Superior temporal gyrus (tissue), 1 donor: ENCODE data around the gene SNX22.

Source experiments
- DNase-seq: peaks from one replicate; pipeline ENCODE4 v3.0.0-alpha.2; 2016; ENCODE audit errors: extremely low spot score

Gene SNX22

GRCh38 chr15:64134345-64134829 is 17.1 kb upstream of the SNX22 start:
- no peak for DNase-seq

GRCh38 chr15:64136347-64136746 is 15.2 kb upstream of the SNX22 start:
- no peak for DNase-seq

GRCh38 chr15:64137226-64137833 is 14.2 kb upstream of the SNX22 start:
- DNase-seq: no peak

- DNase-seq: no peak
These were observed 13.1 kb upstream of the SNX22 start for GRCh38 chr15:64138331-64138941.

- DNase-seq: no peak
These were observed 9.6 kb upstream of the SNX22 start for GRCh38 chr15:64141798-64142512.

GRCh38 chr15:64143276-64143675 is 8.3 kb upstream of the SNX22 start:
- no peak for DNase-seq

- DNase-seq: no peak
These were observed 7.4 kb upstream of the SNX22 start for GRCh38 chr15:64144192-64144564.

- peak; percentile 68 for DNase-seq
These were observed 6.8 kb upstream of the SNX22 start for GRCh38 chr15:64144565-64145281.

- no peak for DNase-seq
These were observed 5.5 kb upstream of the SNX22 start for GRCh38 chr15:64146041-64146440.

GRCh38 chr15:64146520-64146884 is 5.0 kb upstream of the SNX22 start:
- DNase-seq: no peak

- no peak for DNase-seq
These were observed 4.4 kb upstream of the SNX22 start for GRCh38 chr15:64146885-64147681.

- DNase-seq: no peak
These were observed 3.4 kb upstream of the SNX22 start for GRCh38 chr15:64148168-64148567.

- no peak for DNase-seq
These were observed 3.0 kb upstream of the SNX22 start for GRCh38 chr15:64148581-64148980.

- no peak for DNase-seq
These were observed 2.1 kb upstream of the SNX22 start for GRCh38 chr15:64149424-64149823.

- DNase-seq: no peak
These were observed 1.5 kb upstream of the SNX22 start for GRCh38 chr15:64149893-64150578.

- DNase-seq: no peak
These were observed 1.2 kb downstream of the SNX22 start for GRCh38 chr15:64152507-64153387.

- peak; percentile 96 for DNase-seq
These were observed 2.2 kb downstream of the SNX22 start for GRCh38 chr15:64153480-64154367.

- DNase-seq: no peak
These were observed 4.5 kb downstream of the SNX22 start for GRCh38 chr15:64155802-64156651.
